Subcutaneous abdominal adipose tissue (tissue), 5 donors: ENCODE measurements around the gene FCSK.

ENCODE experiments used
- H3K27ac ChIP-seq: one replicate; pipeline ENCODE4 v1.7.0; 2013; ENCODE audit warnings: low read depth, mild to moderate bottlenecking, inconsistent platforms, low read length, moderate library complexity
- H3K27me3 ChIP-seq, 5 donors: one replicate each; pipeline ENCODE4 v1.7.0; 2013; ENCODE audit warnings: low read length in 5 of 5, inconsistent platforms in 1 of 5; ENCODE audit not compliant: control insufficient read depth in 5 of 5, insufficient read depth in 4 of 5
- H3K36me3 ChIP-seq, 5 donors: one replicate each; pipeline ENCODE4 v1.7.0; 2013; ENCODE audit warnings: low read length in 5 of 5; ENCODE audit not compliant: control insufficient read depth in 5 of 5, insufficient read depth in 5 of 5
- H3K4me1 ChIP-seq, 5 donors: one replicate each; pipeline ENCODE4 v1.7.0; 2013; ENCODE audit warnings: low read length in 5 of 5, mild to moderate bottlenecking in 3 of 5, moderate library complexity in 1 of 5; ENCODE audit not compliant: control insufficient read depth in 5 of 5, insufficient read depth in 5 of 5
- H3K4me3 ChIP-seq, 5 donors: one replicate each; pipeline ENCODE4 v1.7.0; 2013; ENCODE audit warnings: low read length in 5 of 5, low read depth in 1 of 5
- H3K9ac ChIP-seq, 5 donors: one replicate each; pipeline ENCODE4 v1.7.0; 2013; ENCODE audit warnings: low read length in 5 of 5, mild to moderate bottlenecking in 4 of 5, moderate library complexity in 3 of 5
- H3K9me3 ChIP-seq, 5 donors: one replicate each; pipeline ENCODE4 v1.7.0; 2013; ENCODE audit warnings: low read length in 5 of 5; ENCODE audit not compliant: control insufficient read depth in 5 of 5
- donor health status: healthy.
- donor health status: healthy.
- donor health status: healthy.
- donor health status: healthy.
- donor health status: healthy.

FCSK gene

GRCh38 chr16:70467608-70468007 lies 13.2 kb downstream of the FCSK start:
- Histone ChIP-seq H3K27ac (no peak overlapping the region), H3K9me3 (no peaks in the 10 kb centered on the region), H3K27me3 (no peaks in the 10 kb centered on the region), H3K36me3 (peaks cover 0 to 61% (median 34%) of the 10 kb centered on the region in 5 donors), H3K9ac (no peak overlapping the region), H3K4me1 (no peaks in the 10 kb centered on the region), H3K4me3 (no peak overlapping the region)

GRCh38 chr16:70468776-70469525 lies 14.6 kb downstream of the FCSK start:
- Histone ChIP-seq H3K9me3 (no peaks in the 10 kb centered on the region), H3K4me3 (no peak overlapping the region), H3K9ac (no peak overlapping the region), H3K27me3 (no peaks in the 10 kb centered on the region), H3K4me1 (no peaks in the 10 kb centered on the region), H3K36me3 (peaks cover 0 to 64% (median 36%) of the 10 kb centered on the region in 5 donors), H3K27ac (no peak overlapping the region)

- Histone ChIP-seq H3K4me3 (no peak overlapping the region), H3K4me1 (no peaks in the 10 kb centered on the region), H3K27ac (no peak overlapping the region), H3K36me3 (peaks cover 0 to 69% (median 41%) of the 10 kb centered on the region in 5 donors), H3K27me3 (no peaks in the 10 kb centered on the region), H3K9ac (no peak overlapping the region), H3K9me3 (no peaks in the 10 kb centered on the region)
Observed at GRCh38 chr16:70470141-70470926, 15.9 kb downstream of the FCSK start.

GRCh38 chr16:70470927-70471341 lies 16.5 kb downstream of the FCSK start:
- no peaks in the 10 kb centered on the region for H3K9me3 ChIP-seq
- peaks cover 0 to 70% (median 46%) of the 10 kb centered on the region in 5 donors for H3K36me3 ChIP-seq
- H3K9ac ChIP-seq: no peak overlapping the region
- no peaks in the 10 kb centered on the region for H3K27me3 ChIP-seq
- H3K4me1 ChIP-seq: no peaks in the 10 kb centered on the region
- no peak overlapping the region for H3K27ac ChIP-seq
- H3K4me3 ChIP-seq: no peak overlapping the region

- Histone ChIP-seq H3K36me3 (peaks cover 0 to 61% (median 41%) of the 10 kb centered on the region in 5 donors), H3K27ac (no peak overlapping the region), H3K4me3 (no peak overlapping the region), H3K9me3 (no peaks in the 10 kb centered on the region), H3K27me3 (no peaks in the 10 kb centered on the region), H3K4me1 (peaks cover 0 to 3% (median 0%) of the 10 kb centered on the region in 5 donors), H3K9ac (no peak overlapping the region)
Observed at GRCh38 chr16:70472786-70473433, 18.5 kb downstream of the FCSK start.

GRCh38 chr16:70473446-70474319 lies 19.3 kb downstream of the FCSK start:
- no peaks in the 10 kb centered on the region for H3K27me3 ChIP-seq
- H3K36me3 ChIP-seq: peaks cover 0 to 69% (median 44%) of the 10 kb centered on the region in 5 donors
- H3K27ac ChIP-seq: no peak overlapping the region

GRCh38 chr16:70474320-70475053 lies 20.1 kb downstream of the FCSK start:
- Histone ChIP-seq H3K9ac (no peak overlapping the region), H3K4me1 (peaks cover 7 to 17% (median 11%) of the 10 kb centered on the region in 5 donors), H3K27me3 (no peaks in the 10 kb centered on the region), H3K9me3 (no peaks in the 10 kb centered on the region), H3K27ac (no peak overlapping the region), H3K4me3 (no peak overlapping the region), H3K36me3 (peaks cover 0 to 75% (median 47%) of the 10 kb centered on the region in 5 donors)

More at GRCh38 chr16:70473446-70474319, 19.3 kb downstream of the FCSK start:
- Histone ChIP-seq H3K9ac (no peak overlapping the region), H3K9me3 (no peaks in the 10 kb centered on the region), H3K4me3 (no peak overlapping the region), H3K4me1 (peaks cover 2 to 9% (median 4%) of the 10 kb centered on the region in 5 donors)

GRCh38 chr16:70475054-70475871 lies 20.9 kb downstream of the FCSK start:
- Histone ChIP-seq H3K27ac (no peak overlapping the region), H3K9me3 (no peaks in the 10 kb centered on the region), H3K27me3 (no peaks in the 10 kb centered on the region), H3K9ac (no peak overlapping the region), H3K36me3 (peaks cover 0 to 80% (median 55%) of the 10 kb centered on the region in 5 donors), H3K4me3 (no peak overlapping the region), H3K4me1 (peaks cover 9 to 20% (median 12%) of the 10 kb centered on the region in 5 donors)
